ENCODE data around the gene ADISSP. TPM values are rescaled to one million over a fixed set of nuclear protein-coding genes. Genes with fewer than 3 reads are reported as not detected.

The ADISSP gene
- total and polyA plus RNA-seq, 2 of the 13 experiments (the other 11 are each of a cell fraction or from before 2014, with no cell fraction given), result 38.3 to 90.6 TPM

GRCh38 chr20:3811467-3812258 lies 44.1 kb upstream of the ADISSP start (continued):
- TF ChIP-seq ZXDC (CRISPR knock-in tag; IDR thresholded peaks at IDR 0.05), result peak; percentile 93
- peak; percentile 71; the same call in 1 of the 2 replicates for TF ChIP-seq ATF2 (CRISPR knock-in tag; IDR thresholded peaks at IDR 0.05)
- TF ChIP-seq ZNF264 (CRISPR knock-in tag; IDR thresholded peaks at IDR 0.05), result peak; percentile 96
- peak; percentile 94 for TF ChIP-seq ZFP91 (CRISPR knock-in tag; IDR thresholded peaks at IDR 0.05; ENCODE audit: borderline replicate concordance)
- TF ChIP-seq PBX2 (CRISPR knock-in tag; IDR thresholded peaks at IDR 0.05), result no peak
- TF ChIP-seq ZNF331 (CRISPR knock-in tag; IDR thresholded peaks at IDR 0.05), result peak; percentile 91
- TF ChIP-seq SMC3 (IDR thresholded peaks at IDR 0.05; ENCODE audit: low read length), result peak; percentile 25
- peak; percentile 94; the same call in 1 of the 2 replicates for TF ChIP-seq ZSCAN21 (CRISPR knock-in tag; IDR thresholded peaks at IDR 0.05; ENCODE audit: borderline replicate concordance)
- TF ChIP-seq ZNF143 (CRISPR knock-in tag; IDR thresholded peaks at IDR 0.05), result peak; percentile 77
- TF ChIP-seq MED13 (CRISPR knock-in tag; IDR thresholded peaks at IDR 0.05), result no peak; the same call in 1 of the 2 replicates
- peak; percentile 66 for TF ChIP-seq HNRNPLL (IDR thresholded peaks at IDR 0.05; ENCODE audit: low read depth, low read length, poor library complexity, severe bottlenecking)
- peak; percentile 80 for TF ChIP-seq FOXA3 (CRISPR knock-in tag; IDR thresholded peaks at IDR 0.05)
- TF ChIP-seq ZBTB21 (CRISPR knock-in tag; IDR thresholded peaks at IDR 0.05), result no peak; the same call in none of the 2 replicates
- TF ChIP-seq JDP2 (CRISPR knock-in tag; IDR thresholded peaks at IDR 0.05; ENCODE audit: borderline replicate concordance), result peak; percentile 67; the same call in 1 of the 2 replicates
- 0 out of 2 replicates have a peak, but pooled peaks have one; percentile 45 for TF ChIP-seq ZNF790 (CRISPR knock-in tag; IDR thresholded peaks at IDR 0.05; ENCODE audit: borderline replicate concordance)
- TF ChIP-seq ZNF792 (CRISPR knock-in tag; IDR thresholded peaks at IDR 0.05), result peak; percentile 98
- TF ChIP-seq ZBTB2 (CRISPR knock-in tag; IDR thresholded peaks at IDR 0.05; ENCODE audit: low read depth), result peak; percentile 63; the same call in 1 of the 2 replicates
- TF ChIP-seq GLI4 (CRISPR knock-in tag; IDR thresholded peaks at IDR 0.05; ENCODE audit: borderline replicate concordance), result peak; percentile 98
- TF ChIP-seq KLF16 (CRISPR knock-in tag; IDR thresholded peaks at IDR 0.05), result peak in 1 of 2 experiments; percentile 99; a peak in 2 of 4 replicates

Data from HepG2 (cell line).